NCI-H345 treated with DMSO at 0.1 percent for 48 hours (cell line): ENCODE results near the gene SCFD2.
A peak's percentile ranks its signal among the peaks of the same experiment; 100 is the strongest.

Experiments used
- DNase-seq: peaks from one replicate; lab custom pipeline; 2025; ENCODE audit not compliant: unreplicated experiment; lab: John Stamatoyannopoulos, UW

The SCFD2 gene

GRCh38 chr4:52866734-52867133 is 499.1 kb downstream of the SCFD2 start:
- no peak for DNase-seq

GRCh38 chr4:52865300-52865699 is 500.6 kb downstream of the SCFD2 start:
- DNase-seq: no peak

GRCh38 chr4:52864793-52865192 is 501.1 kb downstream of the SCFD2 start:
- peak; percentile 93 for DNase-seq

GRCh38 chr4:52863324-52863723 is 502.5 kb downstream of the SCFD2 start:
- DNase-seq: no peak

GRCh38 chr4:52862639-52863161 is 503.2 kb downstream of the SCFD2 start:
- DNase-seq: no peak

GRCh38 chr4:52861879-52862616 is 503.8 kb downstream of the SCFD2 start, which contains the start of gene RASL11B:
Gene RASL11B (plus strand): TSS chr4:52862317. CDS start chr4:52862508, 191 bp downstream.
- DNase-seq: peak; percentile 44

GRCh38 chr4:52861171-52861823 is 504.6 kb downstream of the SCFD2 start:
- no peak for DNase-seq

GRCh38 chr4:52860361-52860760 is 505.5 kb downstream of the SCFD2 start:
- no peak for DNase-seq

- no peak for DNase-seq
These were observed 509.1 kb downstream of the SCFD2 start for GRCh38 chr4:52856801-52857200.

- no peak for DNase-seq
These were observed 512.5 kb downstream of the SCFD2 start for GRCh38 chr4:52853351-52853750.

- DNase-seq: no peak
These were observed 513.1 kb downstream of the SCFD2 start for GRCh38 chr4:52852711-52853110.

GRCh38 chr4:52852041-52852440 is 513.8 kb downstream of the SCFD2 start:
- DNase-seq: no peak

GRCh38 chr4:52850406-52851124 is 515.3 kb downstream of the SCFD2 start:
- no peak for DNase-seq

GRCh38 chr4:52848254-52848653 is 517.6 kb downstream of the SCFD2 start:
- DNase-seq: no peak

GRCh38 chr4:52846502-52846901 is 519.4 kb downstream of the SCFD2 start:
- no peak for DNase-seq

GRCh38 chr4:52844596-52844995 is 521.3 kb downstream of the SCFD2 start:
- DNase-seq: no peak

- DNase-seq: no peak
These were observed 521.9 kb downstream of the SCFD2 start for GRCh38 chr4:52843958-52844357.

- DNase-seq: no peak
These were observed 522.5 kb downstream of the SCFD2 start for GRCh38 chr4:52843351-52843750.

GRCh38 chr4:52842792-52843191 is 523.1 kb downstream of the SCFD2 start:
- no peak for DNase-seq

GRCh38 chr4:52841682-52842456 is 524.0 kb downstream of the SCFD2 start:
- no peak for DNase-seq
